Heart left ventricle (tissue), 13 donors: ENCODE results near the gene PAX4.

Source experiments
- CTCF ChIP-seq, 12 donors: fragments of 200-600 bp; sonication (generic) in 4 of 12; IDR thresholded peaks; one replicate each; pipeline versions ENCODE4 v1.5.0 to v1.8.0; 2018 to 2022; ENCODE audit warnings: antibody characterized with exemption in 12 of 12, mild to moderate bottlenecking in 5 of 12
- POLR2A ChIP-seq, 2 donors: fragments of 450-650 bp; IDR thresholded peaks; one replicate each; pipeline ENCODE4 v1.6.1; 2017; ENCODE audit warnings: antibody characterized with exemption in 2 of 2, mild to moderate bottlenecking in 2 of 2, moderate library complexity in 2 of 2
- donor health status: ischemic (EF 13 %, LVEDD 7.1; RV severe dilation, severe dysfunction).
- donor health status: DM: no; HTN: yes; CAD: no.
- donor health status: DM: no; HTN: no; CAD: no.
- donor health status: ischemic (EF 25% LVEDD 6.9; RV normal size, moderate dysfunction).
- donor health status: ischemic (EF 25% LVEDD 5.7; RV mildly dilated, moderate dysfunction).
- donor health status: ischemic (EF 35%, LVEDD 5.7; RV mildly dilated, moderate dysfunction).
- donor health status: nonischemic (EF 11% LVEDD 7.7; RV severe dilation, severe dysfunction).
- donor health status: DM: yes; HTN: yes; CAD: no.
- donor health status: PGD.
- donor health status: ischemic (EF 29% LVEDD 5.4; RV normal size, mild dysfunction).
- donor health status: nonischemic (EF 23%, LVEDD 6.1; RV moderate dilation, normal function).

DNA sequence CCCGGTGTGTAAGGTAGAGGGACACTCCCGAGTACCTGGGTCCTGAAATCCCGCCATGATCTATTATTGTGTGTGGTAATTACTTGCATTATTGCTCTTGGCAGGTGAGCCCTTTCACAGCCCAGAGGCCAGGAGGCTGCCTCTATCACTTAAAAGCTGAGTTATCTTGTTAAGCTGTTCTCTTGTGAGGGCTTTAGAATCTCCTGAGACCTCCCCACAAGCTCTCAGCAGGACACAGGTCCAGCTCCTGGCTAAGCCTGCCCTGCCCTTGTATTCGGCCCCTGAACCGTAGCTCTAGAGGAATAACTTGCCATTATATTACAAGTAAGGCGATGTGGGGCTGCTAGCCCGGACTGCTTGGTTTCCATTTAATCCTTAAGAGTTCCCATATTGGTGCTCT lies 48.0 kb upstream of the PAX4 start:
- no peak for TF ChIP-seq CTCF (IDR thresholded peaks at IDR 0.05)
- no peak for TF ChIP-seq POLR2A (IDR thresholded peaks at IDR 0.05)
